ENCODE data around the gene WDR86.

The WDR86 gene

GRCh38 chr7:151378496-151379192 is 31.2 kb downstream of the WDR86 start:
- no peak for DNase-seq

GRCh38 chr7:151378011-151378410 is 31.8 kb downstream of the WDR86 start:
- DNase-seq = peak in 1 of 2 experiments; percentile 20

DNA sequence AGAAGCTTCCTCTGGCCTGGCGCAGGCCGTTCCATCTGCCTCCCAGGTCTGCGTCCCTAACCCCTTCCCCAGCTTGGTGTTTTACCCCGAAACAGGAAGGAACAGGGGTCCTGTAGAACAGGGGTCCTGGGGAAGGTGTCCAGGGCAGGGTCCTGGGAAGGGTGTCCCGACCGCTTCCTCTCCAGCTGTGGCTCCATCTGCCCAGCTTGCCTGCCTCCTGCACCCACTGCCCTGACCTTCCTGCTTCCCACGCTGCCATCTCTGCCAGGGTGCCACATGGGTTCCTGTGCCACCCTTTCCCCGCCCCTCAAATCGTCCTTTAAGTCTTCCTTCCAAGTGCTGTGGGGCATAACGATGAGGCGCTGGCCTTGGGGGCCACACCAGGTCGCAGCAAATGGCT is 32.4 kb downstream of the WDR86 start:
- DNase-seq = no peak

DNA sequence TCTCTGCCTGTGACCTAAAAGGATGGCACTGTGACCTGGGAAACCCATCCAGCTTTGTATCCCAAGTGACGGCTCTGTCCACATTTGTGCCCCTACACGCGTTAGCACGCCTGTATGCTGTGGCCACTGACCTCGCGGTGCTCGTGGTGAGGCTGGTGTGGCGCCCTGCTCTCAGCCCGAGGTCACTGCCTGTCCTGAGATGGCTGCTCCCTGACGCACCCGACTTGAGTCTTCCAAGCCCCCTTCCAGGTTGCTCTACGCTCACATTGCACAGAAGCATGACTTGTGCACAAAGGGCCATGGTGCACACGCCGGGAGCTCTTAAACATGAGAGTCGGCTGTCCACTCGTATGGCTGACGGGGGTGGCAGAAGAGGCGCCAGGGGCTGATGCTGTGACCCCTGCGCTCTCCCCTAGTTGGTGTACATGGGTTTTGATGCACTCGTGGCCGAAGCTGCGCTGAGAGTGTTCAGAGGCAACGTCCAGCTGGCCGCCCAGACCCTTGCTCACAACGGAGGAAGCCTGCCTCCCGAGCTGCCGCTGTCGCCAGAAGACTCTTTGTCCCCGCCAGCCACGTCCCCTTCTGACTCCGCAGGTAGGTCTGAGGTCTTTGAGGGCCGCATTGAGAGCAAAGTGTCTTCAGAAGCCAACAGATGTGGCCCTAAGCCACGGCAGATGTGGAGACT is 33.5 kb downstream of the WDR86 start:
- DNase-seq = no peak

GRCh38 chr7:151375530-151376217 is 34.2 kb downstream of the WDR86 start:
- DNase-seq = no peak

GRCh38 chr7:151374726-151375125 is 35.1 kb downstream of the WDR86 start:
- no peak for DNase-seq

DNA sequence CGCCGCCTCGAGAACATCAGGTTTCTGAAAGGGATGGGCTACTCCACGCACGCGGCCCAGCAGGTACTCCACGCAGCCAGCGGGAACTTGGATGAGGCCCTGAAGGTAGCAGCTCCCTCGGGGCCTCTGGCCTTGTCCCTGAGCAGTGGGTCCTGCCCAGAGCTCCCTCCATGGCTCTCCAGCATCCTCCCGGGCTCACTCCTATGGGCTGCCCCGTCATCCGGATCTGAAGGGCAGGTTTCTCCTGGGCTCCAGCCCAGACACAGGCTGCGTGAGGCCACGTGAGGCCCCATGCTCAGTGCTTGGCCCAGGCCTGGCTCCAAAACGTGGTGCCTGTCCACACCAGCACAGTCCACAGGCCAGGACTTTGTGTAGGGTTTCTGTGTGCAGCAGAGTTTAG is 35.7 kb downstream of the WDR86 start:
- no peak for DNase-seq

DNA sequence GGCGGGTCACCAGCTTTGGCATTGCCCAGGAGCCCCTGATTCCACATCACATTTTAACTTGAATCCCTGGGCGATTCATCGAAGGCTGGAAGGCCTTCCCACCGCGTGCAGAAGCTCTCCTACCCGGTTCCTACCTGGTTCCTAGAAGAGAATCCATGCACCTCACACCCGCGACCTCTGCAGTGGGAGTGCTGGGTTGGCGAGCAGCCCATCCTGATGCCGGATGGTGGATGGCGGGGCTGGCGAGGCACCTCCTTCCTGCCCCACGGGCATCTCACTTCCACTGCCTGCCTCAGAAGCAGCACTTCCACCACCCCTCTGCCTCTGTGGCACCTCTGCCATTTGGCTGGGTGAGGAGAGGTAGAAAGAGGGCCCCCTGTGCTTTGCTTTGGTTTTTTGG is 36.2 kb downstream of the WDR86 start:
- DNase-seq = no peak

DNA sequence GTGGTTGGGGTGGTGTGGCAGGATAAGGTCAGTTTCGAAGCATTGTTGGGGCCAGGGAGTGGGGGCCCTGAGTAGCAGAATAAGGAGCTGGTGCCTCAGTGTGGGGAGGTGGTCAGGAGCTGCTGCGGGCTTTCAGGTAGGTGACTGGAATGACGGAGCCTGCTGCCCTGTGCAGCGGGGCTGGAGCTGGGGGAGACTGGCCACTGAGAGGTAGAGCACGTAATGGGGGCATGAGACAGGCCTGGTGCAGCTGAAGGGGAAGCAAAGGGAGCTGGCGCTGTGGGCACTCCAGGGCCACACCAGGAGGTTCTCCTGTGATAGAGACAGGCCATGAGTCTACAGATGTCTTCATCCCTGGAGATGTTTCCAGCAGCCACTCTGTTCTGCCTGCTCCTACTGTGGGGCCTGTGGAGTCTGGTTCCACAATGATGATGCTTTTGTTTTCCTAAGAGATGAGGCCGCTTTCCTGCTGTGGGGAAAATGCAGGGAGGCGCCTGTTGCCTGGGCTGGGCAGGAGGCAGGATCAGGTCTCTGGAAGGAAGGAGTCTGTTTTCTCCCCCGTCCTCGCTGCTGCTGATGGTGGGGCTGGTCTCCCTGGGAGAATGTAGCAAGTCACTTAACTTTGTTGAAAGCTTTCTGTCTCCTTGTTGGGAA is 37.1 kb downstream of the WDR86 start:
- DNase-seq = no peak

GRCh38 chr7:151371266-151371665 is 38.6 kb downstream of the WDR86 start:
- no peak for DNase-seq

- peak; percentile 16 to 75 for DNase-seq
These were observed 41.7 kb downstream of the WDR86 start for GRCh38 chr7:151368136-151368571.

GRCh38 chr7:151367284-151367683 is 42.6 kb downstream of the WDR86 start:
- no peak for DNase-seq

DNA sequence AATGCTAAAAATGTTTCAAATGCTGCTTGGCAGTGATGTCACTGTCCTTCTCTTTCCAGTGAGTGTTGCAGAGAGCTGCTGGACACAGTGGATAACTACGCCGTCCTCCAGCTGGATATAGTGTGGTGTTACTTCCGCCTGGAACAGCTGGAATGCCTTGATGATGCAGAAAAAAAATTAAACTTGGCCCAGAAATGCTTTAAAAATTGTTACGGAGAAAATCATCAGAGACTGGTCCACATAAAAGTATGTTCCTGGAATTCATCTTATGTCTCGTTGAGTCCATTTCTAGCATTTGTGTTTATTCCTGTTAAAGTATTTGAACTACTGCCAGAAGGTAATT is 43.0 kb downstream of the WDR86 start:
- DNase-seq = no peak

DNA sequence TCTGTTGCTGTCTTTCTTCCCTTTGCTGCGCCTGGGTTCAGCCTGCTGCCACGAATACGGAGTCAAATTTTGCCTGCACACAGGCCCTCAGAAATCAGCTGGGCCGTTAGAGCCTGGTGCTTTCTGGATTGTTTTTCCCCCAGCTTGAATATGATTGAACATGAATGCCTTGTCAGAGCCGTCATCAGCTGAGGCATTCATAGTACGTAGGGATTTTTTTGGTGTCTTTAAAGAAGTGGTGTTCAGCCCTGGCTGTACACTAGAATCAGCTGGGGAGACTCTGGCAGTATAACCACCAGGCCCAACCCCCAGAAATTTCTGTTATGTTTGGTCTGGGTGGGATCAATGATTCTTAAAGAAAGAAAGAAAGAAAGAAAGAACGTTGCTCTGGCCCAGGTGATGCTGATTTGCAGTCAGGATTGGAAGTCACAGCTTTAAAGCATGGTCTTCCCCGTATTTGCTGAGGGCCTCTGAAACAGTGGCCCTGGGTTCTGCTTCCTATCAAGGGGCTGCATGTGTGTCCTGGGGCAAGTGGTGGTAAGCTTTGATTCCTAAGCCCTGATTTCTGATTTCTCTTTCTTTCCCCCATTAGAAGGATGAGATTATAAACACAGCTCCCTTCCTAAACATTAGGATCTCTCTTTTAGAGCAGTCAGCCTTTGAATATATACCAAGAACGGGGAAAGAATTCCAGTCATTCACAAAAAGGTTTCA is 43.5 kb downstream of the WDR86 start:
- no peak for DNase-seq

DNA sequence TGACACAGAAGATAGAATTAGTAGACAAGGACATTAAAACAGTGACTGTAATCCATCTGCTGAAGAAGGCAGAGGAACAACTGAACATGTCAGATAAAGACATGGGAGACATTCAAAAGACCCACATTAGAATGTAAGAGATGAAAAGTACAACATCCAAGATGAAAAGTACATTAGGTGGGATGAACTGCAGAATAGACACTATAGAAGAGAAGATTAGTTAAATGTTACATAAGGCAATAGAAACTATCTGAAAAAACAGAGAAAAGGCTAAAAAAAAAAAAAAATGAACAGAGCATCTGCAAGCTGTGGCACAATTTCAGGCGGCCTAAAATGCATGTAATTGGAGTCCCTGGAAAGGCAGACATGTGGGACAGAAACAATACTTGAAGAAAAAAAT is 46.7 kb downstream of the WDR86 start:
- DNase-seq = no peak

GRCh38 chr7:151361193-151361959 is 48.5 kb downstream of the WDR86 start:
- DNase-seq = no peak

- no peak for DNase-seq
These were observed 57.3 kb downstream of the WDR86 start for GRCh38 chr7:151352512-151352911.

GRCh38 chr7:151351967-151352366 is 57.9 kb downstream of the WDR86 start:
- DNase-seq = no peak

- DNase-seq = no peak
These were observed 58.8 kb downstream of the WDR86 start for GRCh38 chr7:151351027-151351426.

- DNase-seq = peak in 1 of 2 experiments; percentile 3
These were observed 60.4 kb downstream of the WDR86 start for GRCh38 chr7:151349507-151349853.

DNA sequence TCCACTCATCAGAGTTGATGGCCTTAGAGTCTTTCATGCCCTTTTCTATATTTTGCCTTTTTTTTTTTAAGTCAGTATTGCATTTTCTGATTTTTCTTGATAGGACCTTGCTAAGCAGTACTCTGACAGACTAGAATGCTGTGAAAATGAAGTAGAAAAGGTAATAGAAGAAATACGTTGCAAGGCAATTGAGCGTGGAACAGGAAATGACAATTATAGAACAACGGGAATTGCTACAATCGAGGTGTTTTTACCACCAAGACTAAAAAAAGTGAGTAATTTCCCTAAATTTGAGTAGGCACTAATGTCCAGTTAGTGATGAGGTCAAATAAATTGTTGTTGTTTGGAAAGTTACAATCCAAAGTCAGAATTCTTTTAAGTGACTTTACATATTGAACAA is 60.9 kb downstream of the WDR86 start:
- no peak for DNase-seq

- DNase-seq = no peak
These were observed 62.6 kb downstream of the WDR86 start for GRCh38 chr7:151347200-151347599.

GRCh38 chr7:151346470-151346769 is 63.4 kb downstream of the WDR86 start:
- DNase-seq = no peak

Data from NCI-H187 (cell line).